Suppressor macrophage treated with lipopolysaccharide for 4 hours (primary cell): ENCODE data around the gene ZNF442.
A peak's percentile ranks its signal among the peaks of the same experiment; 100 is the strongest.
"Not testable (repeated sequence)": the region's sequence is repeated elsewhere in the genome, so short reads cannot be mapped to it uniquely, and the experiment has no call there.

Experiments used
- DNase-seq: peaks from one replicate; pipeline ENCODE4 v3.0.0-alpha.2; 2020

ZNF442 gene

DNA sequence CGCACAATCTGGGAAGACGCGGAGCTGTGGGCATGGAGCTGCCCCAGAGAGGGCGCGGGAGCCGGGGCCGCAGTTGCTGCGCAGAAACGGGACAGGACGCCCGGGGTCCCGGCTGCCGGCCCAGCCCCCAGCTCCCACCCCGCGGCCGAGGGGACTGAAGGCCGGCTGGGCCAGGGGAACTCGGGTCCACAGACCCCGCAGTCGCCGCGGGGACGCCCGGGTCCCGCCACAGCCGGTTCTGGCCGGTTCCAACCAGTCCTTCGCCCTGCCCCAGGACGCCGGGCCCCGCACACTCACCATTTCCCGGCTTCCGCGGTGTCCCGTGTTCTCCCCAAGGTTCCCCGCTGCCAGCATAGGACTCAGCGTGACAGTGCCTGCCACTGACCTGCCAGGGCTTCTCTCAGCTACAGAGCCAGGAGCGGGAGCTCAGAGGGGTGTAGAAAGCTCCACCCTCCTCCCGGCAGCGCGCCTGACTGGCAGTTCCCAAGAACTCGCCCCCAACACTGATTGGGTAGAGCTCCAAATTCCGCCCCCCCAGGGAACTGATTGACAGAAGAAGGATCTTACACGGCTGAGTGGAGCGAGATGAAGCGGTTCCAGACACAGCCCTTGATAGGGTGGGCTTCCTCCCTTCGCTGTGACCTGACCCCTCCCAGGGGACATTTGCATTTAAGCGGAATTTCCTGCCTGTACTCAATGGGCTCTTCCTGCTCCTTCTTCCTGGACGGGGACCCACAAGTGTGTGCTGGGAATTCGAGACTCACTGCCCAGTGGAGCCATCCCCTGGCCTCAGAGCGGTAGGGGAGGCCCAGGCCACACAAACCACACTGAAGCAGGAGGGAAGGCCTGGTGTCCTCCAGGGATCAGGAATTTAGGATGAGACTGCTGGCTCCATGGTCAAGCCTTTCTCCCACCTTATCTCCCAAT, at the start of gene ZNF442:
Gene ZNF442 (minus strand): TSS at position 448 of the 927 bp plus-strand sequence. CDS start 2,052 bp downstream, outside the sequence.
- peak; percentile 96 for DNase-seq

DNA sequence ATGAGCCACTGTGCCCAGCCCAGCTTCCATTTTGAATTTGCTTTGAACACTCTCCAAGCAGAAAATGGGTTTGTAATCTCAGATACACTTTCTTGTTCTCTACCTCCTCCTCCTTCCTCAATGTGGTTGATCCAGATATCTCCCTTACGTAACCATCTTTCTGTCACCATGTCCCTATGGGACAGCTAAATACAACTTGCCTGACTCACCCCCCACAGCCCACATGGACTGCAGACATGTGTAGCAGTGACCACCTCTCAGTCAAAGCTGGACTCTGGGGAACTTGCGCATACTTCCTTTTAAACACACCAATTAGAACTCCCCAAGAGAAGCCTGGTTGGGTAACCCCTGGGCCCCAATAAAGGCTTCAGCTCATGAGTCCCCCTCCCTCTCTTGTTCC, 46.4 kb upstream of the ZNF442 start:
- DNase-seq = peak; percentile 1

DNA sequence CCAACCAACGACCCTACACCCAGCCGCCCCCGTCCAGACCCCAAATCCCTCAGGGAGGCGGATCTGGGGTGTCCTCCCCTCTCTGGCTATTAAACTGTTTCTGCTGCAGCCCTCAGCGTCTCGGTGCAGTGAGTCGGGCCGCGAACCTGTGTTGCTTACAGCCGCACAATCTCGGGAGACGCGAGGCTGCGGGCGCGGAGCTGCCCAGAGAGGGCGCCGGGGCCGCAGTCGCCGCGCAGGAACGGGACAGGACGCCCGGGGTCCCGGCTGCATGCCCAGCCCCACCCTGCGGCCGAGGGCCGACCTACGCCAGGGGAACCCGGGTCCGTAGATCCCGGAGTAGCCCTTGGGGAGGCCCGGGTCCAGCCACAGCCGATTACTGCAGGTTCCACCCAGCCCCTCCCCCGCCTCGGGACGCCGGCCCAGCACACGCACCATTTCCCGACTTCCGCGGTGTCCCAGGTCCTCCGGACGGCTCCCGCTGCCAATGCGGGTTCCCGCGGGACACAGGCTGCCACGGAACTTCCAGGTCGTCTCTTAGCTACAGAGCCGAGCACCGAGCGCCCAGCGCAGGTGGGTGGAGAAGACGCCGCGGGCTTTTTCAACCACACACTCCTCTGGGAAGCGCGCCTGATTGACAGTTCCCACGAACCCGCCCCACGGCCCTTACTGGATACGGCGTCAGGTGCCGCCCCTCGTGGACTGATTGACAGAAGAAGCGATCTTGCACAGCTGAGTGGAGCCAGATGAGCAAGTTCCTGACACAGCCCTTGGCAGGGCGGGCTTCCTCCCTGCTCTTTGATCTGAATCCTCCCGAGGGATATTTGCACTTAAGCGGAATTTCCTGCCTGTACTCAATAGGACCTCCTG, 35.4 kb upstream of the ZNF442 start, which contains the start of gene ZNF799:
Gene ZNF799 (minus strand): TSS at position 639 of the 870 bp plus-strand sequence. CDS start 201 bp downstream, at position 438.
- DNase-seq = peak; percentile 93

DNA sequence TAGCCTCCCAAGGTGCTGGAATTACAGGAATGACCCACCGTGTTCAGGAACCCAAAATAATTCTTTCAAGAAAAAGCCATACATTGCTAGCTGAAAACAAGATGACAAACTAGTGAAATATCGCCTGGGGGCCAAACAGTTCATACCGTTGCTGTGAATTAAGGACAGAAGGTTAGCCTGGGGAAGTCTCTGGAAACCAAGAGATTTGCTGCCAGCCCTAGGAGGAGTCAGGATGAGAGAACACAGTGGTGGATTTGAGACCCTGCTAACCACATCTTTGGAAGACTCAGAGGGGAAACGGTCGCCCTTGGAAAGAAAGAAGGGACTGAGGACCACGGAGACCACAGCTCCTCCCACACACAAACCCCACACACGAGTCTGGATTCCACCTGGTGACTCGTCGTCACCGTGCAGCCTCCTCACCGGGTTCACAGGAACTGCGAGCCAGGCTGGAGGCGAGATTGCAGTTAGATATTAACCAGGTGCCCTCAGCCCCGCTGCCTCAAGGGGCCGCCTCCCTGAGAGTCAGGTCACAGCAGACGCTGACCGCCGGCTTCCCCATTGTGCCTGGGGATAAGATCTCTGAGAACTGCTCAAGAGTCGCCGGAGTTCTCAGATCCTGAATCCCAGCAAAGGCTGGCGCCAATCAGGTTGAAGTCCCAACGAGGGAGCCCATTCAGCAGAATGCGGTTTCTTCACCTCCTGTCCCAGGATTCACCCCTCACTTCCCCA, 34.6 kb upstream of the ZNF442 start:
- peak; percentile 13 for DNase-seq

DNA sequence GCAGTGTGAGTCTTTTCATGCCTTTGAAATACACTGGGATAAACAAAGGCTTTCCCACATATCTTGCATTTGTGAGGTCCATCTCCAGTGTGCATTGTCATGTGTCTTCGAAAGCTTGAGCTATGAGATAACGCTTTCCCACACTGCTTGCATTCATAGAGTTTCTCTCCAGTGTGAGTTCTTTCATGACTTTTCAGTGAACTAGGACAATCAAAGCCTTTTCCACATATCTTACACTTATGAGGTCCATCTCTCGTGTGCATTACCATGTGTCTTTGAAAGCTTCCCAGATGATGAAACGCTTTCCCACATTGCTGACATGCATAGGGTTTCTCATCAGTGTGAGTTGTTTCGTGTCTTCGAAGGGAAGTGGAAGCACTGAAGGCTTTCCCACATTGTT, 25.7 kb upstream of the ZNF442 start:
- DNase-seq = not testable (repeated sequence)

DNA sequence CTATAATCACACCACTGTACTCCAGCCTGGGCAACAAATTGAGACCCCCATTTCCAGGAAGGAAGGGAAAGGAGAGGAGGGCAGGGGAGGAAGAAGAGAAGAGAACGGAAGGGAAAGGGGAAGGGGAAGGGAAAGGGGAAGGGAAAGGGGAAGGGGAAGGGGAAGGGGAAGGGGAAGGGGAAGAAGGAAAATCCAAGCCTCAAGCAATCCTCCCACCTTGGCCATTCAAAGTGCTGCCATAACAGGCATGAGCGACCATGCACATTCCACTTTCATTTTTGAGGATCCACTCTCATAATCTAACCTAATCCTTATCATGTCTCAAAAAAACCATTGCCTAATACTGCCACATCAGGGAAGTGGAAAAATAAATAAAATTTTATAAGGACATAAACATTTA, 20.9 kb upstream of the ZNF442 start:
- not testable (repeated sequence) for DNase-seq

DNA sequence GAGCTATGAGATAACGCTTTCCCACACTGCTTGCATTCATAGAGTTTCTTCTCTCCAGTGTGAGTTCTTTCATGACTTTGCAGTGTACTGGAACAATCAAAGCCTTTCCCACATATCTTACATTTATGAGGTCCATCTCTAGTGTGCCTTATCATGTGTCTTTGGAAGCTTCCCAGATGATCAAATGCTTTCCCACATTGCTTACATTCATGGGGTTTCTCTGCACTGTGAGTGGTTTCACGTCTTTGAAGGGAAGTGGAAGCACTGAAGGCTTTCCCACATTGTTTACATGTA, 14.9 kb upstream of the ZNF442 start:
- no peak for DNase-seq

DNA sequence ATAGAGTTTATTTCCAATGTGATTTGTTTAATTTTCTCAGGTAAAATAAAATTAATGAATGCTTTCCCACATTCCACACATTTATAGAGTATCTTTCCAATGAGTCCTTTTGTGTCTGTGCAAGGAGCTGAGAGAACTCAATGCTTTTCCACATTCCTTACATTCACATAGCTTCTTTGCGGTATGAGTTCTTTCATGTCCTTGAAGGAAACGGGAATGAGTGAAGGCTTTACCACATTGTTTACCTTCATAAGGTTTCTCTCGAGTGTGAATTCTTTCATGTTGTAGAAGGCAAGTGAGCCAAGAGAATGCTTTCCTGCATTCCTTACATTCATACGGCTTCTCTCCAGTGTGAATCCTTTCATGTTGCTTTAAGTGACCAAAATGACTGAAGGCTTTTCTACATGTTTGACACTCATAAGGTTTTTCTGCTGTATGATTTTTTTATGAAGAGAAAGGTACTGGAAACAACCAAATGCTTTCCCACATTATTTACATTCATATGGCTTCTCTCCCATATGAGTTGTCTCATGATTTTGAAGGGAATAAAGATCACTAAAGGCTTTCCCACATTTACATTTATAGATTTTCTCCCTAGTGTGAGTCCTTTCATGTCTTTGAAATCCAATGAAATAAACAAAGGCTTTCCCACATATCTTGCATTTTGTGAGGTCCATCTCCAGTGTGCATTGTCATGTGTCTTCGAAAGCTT, 14.4 kb upstream of the ZNF442 start:
- DNase-seq = no peak

DNA sequence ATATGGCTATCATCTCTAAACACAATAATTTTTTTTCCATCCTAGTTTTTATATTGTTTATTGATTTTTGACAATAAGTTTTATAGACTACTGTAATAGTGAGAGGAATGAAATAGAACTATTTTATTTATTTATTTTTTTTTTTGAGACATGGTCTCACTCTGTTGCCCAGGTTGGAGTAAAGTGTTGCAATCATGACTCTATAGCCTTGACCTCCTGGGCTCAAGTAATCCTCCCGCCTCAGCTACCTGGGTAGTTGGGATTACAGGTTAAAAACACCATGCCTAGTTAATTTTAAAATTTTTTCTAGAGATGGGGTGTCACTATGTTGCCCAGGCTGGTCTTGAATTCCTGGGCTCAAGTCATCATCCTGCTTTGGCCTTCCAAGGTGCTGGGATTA, 8.5 kb upstream of the ZNF442 start:
- DNase-seq = no peak

DNA sequence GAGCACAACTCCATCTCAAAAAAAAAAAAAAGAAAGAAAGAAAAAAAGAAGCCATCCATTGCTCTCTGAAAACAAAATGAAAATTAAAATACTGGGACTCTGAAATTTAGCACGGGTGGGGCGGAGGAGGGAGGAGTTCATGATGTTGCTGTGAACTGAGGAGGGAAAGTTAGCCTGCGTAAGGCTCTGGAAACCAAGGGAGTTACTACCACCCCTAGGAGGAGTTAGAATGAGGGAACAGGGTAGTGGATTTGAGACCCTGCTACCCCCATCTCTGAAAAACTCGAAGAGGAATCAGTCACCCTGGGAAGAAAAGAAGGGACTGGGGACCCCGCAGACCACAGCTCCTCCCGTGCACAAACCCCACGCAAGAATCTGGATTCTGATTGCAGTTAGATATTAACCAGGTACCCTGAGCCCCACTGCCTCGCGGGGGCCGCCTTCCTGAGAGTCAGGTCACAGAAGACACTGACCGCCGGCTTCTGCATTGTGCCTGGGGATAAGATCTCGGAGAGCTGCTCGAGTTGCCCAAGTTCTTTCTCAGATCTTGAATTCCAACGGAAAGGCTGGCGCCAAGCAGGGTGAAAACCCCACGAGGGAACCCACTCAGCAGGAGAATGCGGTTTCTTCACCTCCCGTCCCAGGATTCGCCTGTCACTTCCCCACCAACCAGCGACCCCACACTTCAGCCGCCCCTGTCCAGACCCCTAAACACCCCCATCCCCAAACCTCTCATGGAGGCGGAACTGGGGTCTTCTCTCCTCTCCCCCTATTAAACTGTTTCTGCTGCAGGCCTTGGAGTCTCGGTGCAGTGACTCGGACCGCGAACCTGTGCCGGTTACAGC, 870 bp downstream of the ZNF442 start:
- DNase-seq = peak; percentile 9

DNA sequence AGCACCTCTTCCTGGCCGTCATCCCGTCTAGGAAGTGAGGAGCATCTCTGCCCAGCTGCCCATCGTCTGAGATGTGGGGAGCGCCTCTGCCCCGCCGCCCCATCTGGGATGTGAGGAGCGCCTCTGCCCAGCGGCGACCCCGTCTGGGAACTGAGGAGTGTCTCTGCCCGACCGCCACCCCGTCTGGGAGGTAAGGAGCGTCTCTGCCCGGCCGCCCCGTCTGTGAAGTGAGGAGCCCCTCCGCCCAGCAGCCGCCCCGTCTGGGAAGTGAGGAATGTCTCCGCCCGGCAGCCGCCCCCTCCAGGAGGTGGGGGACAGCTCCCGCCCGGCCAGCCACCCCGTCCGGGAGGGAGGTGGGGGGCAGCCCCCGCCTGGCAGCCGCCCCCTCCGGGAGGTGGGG, 3.2 kb downstream of the ZNF442 start:
- DNase-seq = not testable (repeated sequence)

DNA sequence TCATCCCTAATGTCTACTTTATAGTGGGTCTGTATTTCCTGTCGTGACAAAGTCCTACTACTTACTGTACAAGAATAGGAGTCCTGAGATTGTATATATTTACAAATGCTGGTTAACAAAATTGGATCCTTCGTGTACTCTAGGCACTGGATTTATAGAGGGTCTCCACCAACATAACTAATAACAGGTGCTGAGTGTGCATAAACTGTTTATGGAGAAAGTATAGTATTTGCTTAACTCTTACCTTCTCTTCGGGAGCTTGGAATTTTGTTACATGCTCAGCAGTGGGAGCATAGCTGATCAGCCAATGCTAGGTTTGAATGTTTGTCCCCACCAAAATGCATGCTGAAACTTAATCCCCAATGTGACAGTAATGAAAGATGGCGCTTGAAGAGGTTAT, 12.1 kb downstream of the ZNF442 start:
- DNase-seq = no peak

DNA sequence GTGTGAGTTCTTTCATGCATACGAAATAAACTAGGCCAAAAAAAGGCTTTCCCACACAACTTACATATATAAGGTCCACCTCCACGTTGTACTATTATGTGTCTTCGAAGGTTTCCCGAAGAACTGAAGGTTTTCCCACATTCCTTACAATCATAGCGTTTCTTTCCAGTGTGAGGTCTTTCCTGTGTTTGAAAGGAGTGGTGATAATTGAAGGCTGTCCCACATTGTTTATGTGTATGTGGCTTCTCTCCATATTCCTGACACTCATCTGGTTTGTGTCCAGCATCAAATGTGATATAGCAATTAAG, 14.6 kb downstream of the ZNF442 start:
- no peak for DNase-seq

DNA sequence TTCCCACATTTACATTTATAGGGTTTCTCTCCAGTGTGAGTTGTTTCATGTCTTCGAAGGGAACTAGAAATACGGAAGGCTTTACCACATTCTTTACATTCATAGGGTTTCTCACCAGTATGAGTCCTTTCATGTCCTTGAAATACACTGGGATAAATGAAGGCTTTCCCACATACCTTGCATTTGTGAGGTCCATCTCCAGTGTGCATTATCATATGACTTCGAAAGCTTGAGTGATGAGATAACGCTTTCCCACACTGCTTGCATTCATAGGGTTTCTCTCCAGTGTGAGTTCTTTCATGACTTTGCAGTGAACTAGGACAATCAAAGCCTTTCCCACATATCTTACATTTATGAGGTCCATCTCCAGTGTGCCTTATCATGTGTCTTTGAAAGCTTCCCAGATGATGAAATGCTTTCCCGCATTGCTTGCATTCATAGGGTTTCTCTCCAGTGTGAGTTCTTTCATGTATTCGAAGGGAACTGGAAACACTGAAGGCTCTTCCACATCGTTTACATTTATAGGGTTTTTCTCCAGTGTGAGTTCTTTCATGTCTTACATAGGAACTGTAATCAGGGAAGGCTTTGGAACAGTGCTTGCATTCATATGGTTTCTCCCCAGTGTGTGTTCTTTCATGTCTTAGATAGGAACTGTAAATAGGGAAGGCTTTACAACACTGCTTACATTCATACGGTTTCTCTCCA, 15.1 kb downstream of the ZNF442 start:
- no peak for DNase-seq

DNA sequence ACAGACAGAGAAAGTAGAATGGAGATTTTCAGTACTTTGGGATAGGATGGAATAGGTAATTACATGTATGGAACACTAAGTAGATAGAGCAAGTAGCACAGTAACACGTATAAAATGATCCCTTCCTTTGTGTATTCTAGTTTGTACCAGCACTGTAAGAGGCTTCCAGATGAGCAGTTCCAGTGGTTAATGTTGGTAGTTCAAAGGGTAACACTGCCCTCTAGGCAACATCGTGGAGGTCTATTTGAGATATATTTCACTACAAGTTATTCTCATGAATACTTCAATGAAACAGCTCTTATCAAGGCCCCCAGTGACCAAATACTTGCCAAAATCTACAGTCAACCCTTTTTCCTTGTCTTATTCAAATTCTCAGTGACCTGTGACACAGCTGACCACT, 18.6 kb downstream of the ZNF442 start:
- no peak for DNase-seq

DNA sequence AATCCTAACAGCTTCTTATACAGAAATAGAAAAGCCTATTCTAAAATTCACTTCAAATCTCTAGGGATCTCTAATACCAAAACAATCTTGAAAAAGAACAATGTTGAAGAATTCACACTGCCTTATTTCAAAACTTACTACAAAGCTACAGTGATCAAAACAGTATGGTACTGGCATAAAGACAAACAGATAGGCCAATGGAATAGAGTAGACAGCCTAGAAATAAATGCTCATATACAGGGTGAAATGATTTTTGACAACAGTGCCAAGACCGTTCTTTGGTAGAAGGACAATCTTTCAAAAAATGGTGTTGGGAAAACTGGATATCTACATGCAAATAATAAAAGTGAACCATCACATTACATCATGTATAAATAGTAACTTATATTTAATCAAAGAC, 20.3 kb downstream of the ZNF442 start:
- DNase-seq = no peak

DNA sequence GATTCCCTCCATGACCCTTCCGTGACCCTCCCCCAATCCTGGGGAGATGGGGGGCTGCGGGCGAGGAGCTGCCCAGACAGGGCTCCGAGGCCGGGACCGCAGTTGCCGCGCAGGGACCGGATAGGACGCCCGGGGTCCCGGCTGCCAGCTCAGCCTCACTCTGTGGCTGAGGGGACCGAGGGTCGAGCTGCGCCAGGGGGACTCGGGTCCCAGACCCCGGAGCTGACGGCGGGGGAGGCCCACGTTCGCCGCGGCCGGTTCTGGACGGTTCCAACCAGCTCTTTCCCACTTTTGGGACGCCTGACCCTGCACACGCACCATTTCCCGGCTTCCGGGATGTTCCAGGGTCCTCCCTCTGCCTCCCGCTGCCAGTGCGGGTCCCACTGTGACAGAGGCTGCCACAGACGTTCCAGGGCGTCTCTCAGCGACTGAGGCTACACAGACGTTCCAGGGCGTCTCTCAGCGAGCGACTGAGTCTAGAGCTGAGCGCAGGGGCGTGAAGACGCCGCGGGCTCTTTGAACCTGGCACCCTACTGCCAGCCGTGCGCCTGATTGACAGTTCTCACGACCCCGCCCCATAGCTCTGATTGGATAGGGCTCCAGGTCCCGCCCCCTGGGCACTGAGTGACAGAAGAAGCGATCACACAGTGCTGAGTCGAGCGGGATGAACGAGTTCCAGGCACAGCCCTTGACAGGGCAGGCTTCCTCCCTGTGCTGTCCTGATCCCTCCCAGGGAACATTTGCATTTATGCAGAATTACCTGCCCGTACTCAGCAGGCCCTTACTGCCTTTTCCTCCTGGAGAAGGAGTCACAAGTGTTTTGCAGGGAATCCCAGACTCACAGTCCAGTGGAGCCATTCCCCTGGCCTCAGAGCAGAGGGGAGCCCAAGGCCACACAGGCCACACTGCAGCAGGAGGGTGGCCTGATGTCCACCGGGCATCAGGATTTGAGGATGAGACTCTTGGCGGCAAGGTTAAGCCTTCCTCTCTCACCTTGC, 32.0 kb downstream of the ZNF442 start, which contains the start of gene ZNF563:
Gene ZNF563 (minus strand): TSS at position 472 of the 998 bp plus-strand sequence. CDS start 151 bp downstream, at position 321.
- peak; percentile 97 for DNase-seq

DNA sequence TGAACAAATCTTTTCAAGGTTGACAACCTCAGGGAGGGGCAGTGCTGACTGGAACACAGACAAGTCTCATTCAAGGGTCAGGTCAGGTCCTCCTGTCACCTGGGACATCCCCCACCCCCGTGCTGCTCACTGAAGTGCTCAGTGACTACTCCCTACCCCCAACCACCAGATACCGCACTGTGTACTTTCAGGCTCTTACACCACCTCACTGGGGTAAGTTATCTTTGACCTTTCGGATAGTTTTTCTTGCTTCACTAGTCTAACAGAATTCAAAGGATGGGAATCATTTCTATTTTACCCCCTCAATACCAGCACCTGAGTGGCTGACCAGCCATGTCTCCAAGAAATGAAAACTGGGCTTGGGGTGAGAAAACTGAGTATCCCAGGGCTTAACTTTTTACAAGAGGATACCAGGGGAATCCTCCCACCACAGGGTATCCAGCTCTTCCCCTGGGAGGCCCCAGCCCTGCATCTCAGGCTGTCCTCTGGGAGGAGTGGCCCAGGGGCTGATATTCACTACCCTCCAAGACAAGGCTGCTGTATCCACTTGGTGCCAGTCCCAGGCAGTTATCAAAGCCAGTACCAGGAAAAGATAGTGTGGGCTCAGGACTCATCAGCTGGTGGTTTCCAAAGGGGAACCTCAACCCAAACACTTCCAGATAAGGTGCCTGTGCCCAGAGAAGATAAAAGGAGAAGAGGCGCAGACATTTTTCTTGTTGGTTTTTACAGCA, 34.1 kb downstream of the ZNF442 start:
- peak; percentile 23 for DNase-seq

DNA sequence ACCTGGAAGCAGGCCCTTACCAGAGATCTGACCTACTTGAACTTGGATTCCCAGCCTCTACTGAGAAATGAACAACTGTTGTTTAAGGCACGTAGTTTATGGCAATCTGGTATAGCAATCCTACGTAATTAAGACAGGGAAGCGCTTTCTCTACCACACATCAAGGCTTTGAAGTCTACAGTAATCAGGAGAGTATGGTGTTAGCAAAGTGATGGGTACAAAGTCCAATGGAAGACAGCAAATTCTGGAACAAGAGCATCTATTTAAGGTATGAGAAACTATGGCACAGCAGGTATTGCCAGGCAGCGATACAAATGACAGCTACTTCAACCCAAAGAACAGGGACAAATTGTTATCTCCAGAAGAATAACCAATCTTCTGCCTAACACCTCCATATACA, 35.1 kb downstream of the ZNF442 start:
- DNase-seq = no peak
